GM10248 (cell line): ENCODE results near the gene TSPAN18.

ENCODE experiments used
- CTCF ChIA-PET: fragments of 300-600 bp; sonication (Branson Sonifier 250); formaldehyde crosslinking; extraction: SDS; loops from one replicate; lab custom pipeline; 2021; ENCODE audit warnings: antibody characterized with exemption; lab: Yijun Ruan, JAX
- POLR2A ChIA-PET: fragments of 350-650 bp; sonication (Branson Sonifier 250); formaldehyde crosslinking; extraction: SDS; loops from one replicate; lab custom pipeline; 2020; ENCODE audit warnings: antibody characterized with exemption; lab: Yijun Ruan, JAX
- DNase-seq: peaks from one replicate; pipeline ENCODE4 v3.0.0; 2012; ENCODE audit errors: extremely low spot score
- CTCF ChIP-seq: IDR thresholded peaks from 2 replicates; pipeline ENCODE4 v1.5.1; 2012; ENCODE audit warnings: mild to moderate bottlenecking, low read depth; ENCODE audit errors: extremely low read depth, missing control alignments, control extremely low read depth

The TSPAN18 gene

GRCh38 chr11:44759743-44760476 lies 33.1 kb downstream of the TSPAN18 start:
- no peak for DNase-seq
- CTCF ChIA-PET = interaction anchor here (1.0 to 10.1 kb wide), 3 partner anchors 13 to 16 kb away, joined by 4 to 84 read pairs (median 8); no protein-coding TSS in a partner anchor
- POLR2A ChIA-PET = no interaction called here
- no peak for TF ChIP-seq CTCF

GRCh38 chr11:44760477-44760872 lies 33.7 kb downstream of the TSPAN18 start:
- TF ChIP-seq CTCF = no peak
- ChIA-PET POLR2A (no interaction called here), CTCF (interaction anchor here (1.0 to 10.1 kb wide), 2 partner anchors 14 to 15 kb away, joined by 4 to 84 read pairs; no protein-coding TSS in a partner anchor)
- DNase-seq = no peak

- ChIA-PET POLR2A (no interaction called here), CTCF (interaction anchor here (1.0 to 10.1 kb wide), 2 partner anchors 15 kb away, joined by 4 to 84 read pairs; no protein-coding TSS in a partner anchor)
- DNase-seq = no peak
- no peak for TF ChIP-seq CTCF
These were observed 34.3 kb downstream of the TSPAN18 start for GRCh38 chr11:44760917-44761550.

- ChIA-PET CTCF (interaction anchor here (10.1 kb wide), 1 partner anchor 14 kb away, joined by 84 read pairs; no protein-coding TSS in a partner anchor), POLR2A (no interaction called here)
- TF ChIP-seq CTCF = no peak
- DNase-seq = no peak
These were observed 34.8 kb downstream of the TSPAN18 start for GRCh38 chr11:44761551-44761961.

GRCh38 chr11:44763121-44763820 lies 36.5 kb downstream of the TSPAN18 start:
- TF ChIP-seq CTCF = no peak
- no peak for DNase-seq
- CTCF ChIA-PET = interaction anchor here (1.2 to 10.1 kb wide), 2 partner anchors 9 to 13 kb away, joined by 4 to 84 read pairs; no protein-coding TSS in a partner anchor
- POLR2A ChIA-PET = no interaction called here

GRCh38 chr11:44764583-44764982 lies 37.8 kb downstream of the TSPAN18 start:
- ChIA-PET POLR2A (no interaction called here), CTCF (interaction anchor here (10.1 kb wide), 1 partner anchor 11 kb away, joined by 84 read pairs; no protein-coding TSS in a partner anchor)
- DNase-seq = no peak
- TF ChIP-seq CTCF = no peak
